ENCODE measurements around the gene LRP1B.

DNA sequence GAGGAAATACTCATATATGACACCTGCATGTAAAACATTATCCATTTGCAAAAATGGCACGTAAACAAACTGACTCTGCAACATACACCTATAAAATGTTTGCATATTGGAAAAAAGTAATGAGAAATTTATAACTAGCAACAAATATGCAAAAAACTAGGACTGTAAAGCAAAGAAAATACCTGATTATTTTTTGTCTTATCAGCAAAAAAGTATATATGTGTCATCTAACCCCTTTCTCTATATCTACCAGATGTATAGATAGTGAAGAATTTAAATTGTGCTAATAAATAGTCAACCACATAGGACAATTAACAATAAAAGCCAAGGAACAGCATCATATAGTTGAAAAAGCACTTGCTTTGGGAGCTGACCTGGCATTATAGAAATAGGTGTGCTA lies 543.8 kb downstream of the LRP1B start:
- TF ChIP-seq, protein P1, sequence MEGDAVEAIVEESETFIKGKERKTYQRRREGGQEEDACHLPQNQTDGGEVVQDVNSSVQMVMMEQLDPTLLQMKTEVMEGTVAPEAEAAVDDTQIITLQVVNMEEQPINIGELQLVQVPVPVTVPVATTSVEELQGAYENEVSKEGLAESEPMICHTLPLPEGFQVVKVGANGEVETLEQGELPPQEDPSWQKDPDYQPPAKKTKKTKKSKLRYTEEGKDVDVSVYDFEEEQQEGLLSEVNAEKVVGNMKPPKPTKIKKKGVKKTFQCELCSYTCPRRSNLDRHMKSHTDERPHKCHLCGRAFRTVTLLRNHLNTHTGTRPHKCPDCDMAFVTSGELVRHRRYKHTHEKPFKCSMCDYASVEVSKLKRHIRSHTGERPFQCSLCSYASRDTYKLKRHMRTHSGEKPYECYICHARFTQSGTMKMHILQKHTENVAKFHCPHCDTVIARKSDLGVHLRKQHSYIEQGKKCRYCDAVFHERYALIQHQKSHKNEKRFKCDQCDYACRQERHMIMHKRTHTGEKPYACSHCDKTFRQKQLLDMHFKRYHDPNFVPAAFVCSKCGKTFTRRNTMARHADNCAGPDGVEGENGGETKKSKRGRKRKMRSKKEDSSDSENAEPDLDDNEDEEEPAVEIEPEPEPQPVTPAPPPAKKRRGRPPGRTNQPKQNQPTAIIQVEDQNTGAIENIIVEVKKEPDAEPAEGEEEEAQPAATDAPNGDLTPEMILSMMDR (IDR thresholded peaks at IDR 0.05): no peak
- TF ChIP-seq POLR2A (IDR thresholded peaks at IDR 0.05): no peak
